Lung (tissue), 12 donors: ENCODE data around the gene PCSK4. TPM values are rescaled to one million over a fixed set of nuclear protein-coding genes. Genes with fewer than 3 reads are reported as not detected.
"Not testable (repeated sequence)": the region's sequence is repeated elsewhere in the genome, so short reads cannot be mapped to it uniquely, and the experiment has no call there.

ENCODE experiments used
- ATAC-seq: fragments of 200-7000 bp; cut with Tn5 transposase; one replicate; pipeline ENCODE4 v1.9.1; 2020; ENCODE audit warnings: moderate number of reproducible peaks; ENCODE audit not compliant: insufficient read depth, low FRiP score
- DNase-seq, 3 donors: peaks; one replicate each; pipeline ENCODE4 v3.0.0-alpha.2; 2013 to 2017
- H3K27ac ChIP-seq, 2 donors: one replicate each; pipeline ENCODE4 v1.5.1; 2013; ENCODE audit warnings: mild to moderate bottlenecking in 2 of 2, moderate library complexity in 2 of 2, control low read depth in 1 of 2, inconsistent platforms in 1 of 2, low read depth in 1 of 2, low read length in 1 of 2
- H3K27me3 ChIP-seq, 3 donors: one replicate each; pipeline ENCODE4 v1.5.1; 2013; ENCODE audit warnings: low read length in 2 of 3; ENCODE audit not compliant: control insufficient read depth in 3 of 3, insufficient read depth in 3 of 3
- H3K36me3 ChIP-seq, 4 donors: one replicate each; pipeline ENCODE4 v1.5.1; 2013; ENCODE audit warnings: low read length in 4 of 4, mild to moderate bottlenecking in 1 of 4, moderate library complexity in 1 of 4; ENCODE audit not compliant: control insufficient read depth in 4 of 4, insufficient read depth in 4 of 4
- H3K4me1 ChIP-seq, 5 donors: one replicate each; pipeline ENCODE4 v1.5.1; 2013; ENCODE audit warnings: low read length in 5 of 5, mild to moderate bottlenecking in 2 of 5, moderate library complexity in 1 of 5; ENCODE audit not compliant: control insufficient read depth in 5 of 5, insufficient read depth in 5 of 5
- H3K4me3 ChIP-seq: one replicate; pipeline ENCODE4 v1.5.1; 2013; ENCODE audit warnings: mild to moderate bottlenecking, control low read depth, moderate library complexity
- H3K9ac ChIP-seq, 2 donors: one replicate each; pipeline ENCODE4 v1.5.1; 2013; ENCODE audit warnings: low read length in 2 of 2, control low read depth in 1 of 2; ENCODE audit not compliant: insufficient read depth in 1 of 2
- H3K9me3 ChIP-seq, 4 donors: one replicate each; pipeline ENCODE4 v1.5.1; 2013; ENCODE audit warnings: low read length in 3 of 4, mild to moderate bottlenecking in 1 of 4, moderate library complexity in 1 of 4; ENCODE audit not compliant: control insufficient read depth in 4 of 4, insufficient read depth in 3 of 4
- WGBS, 2 donors: extraction: QIAGEN DNeasy Blood & Tissue Kit; methylation state at CpG; one replicate each; pipeline ENCODE4 v1.1.7; 2013; 5-methylcytosine and 5-hydroxymethylcytosine counted together
- polyA plus RNA-seq, 2 donors: library from polyadenylated mRNA; stranded (reverse); fragments of 200-250 nt; gene quantifications; one replicate each; pipeline ENCODE4 v1.2.1, GENCODE V29; 2013
- total RNA-seq, 2 donors: library from RNA; depleted of rRNA in 1 of 2; stranded (reverse); fragments of >200 nt in 1 of 2; gene quantifications; one replicate each; pipeline ENCODE4 v1.2.1, GENCODE V29; 2014 to 2021
- TF ChIP-seq, protein P1 (sequence below): IDR thresholded peaks from 2 replicates; pipeline ENCODE4 v1.5.1; 2012; ENCODE audit warnings: mild to moderate bottlenecking; ENCODE audit errors: control extremely low read depth, extremely low read depth
- donor health status: control.
- donor health status: control.
- donor health status: Bipolar disorder and iron deficiency.
- donor health status: healthy.
- donor health status: DM: yes; HTN: yes; CAD: no.

Gene PCSK4
- total and polyA plus RNA-seq, 4 donors, result 2.3 to 7.9 (median 5.4) TPM

DNA sequence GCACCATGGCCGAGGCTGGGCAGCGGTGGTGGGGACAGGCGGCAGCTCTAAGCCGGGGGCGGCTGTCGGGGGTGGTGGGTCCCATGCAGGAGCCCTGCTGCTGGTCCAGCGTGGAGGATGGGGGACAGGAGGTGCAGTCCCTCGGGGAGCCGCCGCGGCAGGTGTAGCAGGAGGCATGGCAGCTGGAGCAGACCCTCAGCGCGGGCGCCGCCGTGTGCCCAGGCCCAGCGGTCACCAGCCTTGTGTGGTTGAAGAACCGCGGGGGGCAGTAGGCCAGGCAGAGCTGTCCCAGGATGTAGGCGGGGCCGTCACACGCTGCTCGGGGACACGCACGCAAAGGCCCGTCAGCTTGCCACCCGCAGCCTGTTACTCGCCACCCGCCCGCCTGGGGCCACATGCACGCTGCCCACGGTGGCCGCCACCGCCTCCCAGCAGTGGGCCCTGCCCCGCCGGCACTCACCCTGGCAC is 8.2 kb downstream of the PCSK4 start:
- DNase-seq, result no peak
- Histone ChIP-seq H3K27me3 (no peaks in the 10 kb centered on the region), H3K27ac (no peak overlapping the region), H3K9me3 (no peaks in the 10 kb centered on the region), H3K36me3 (no peaks in the 10 kb centered on the region), H3K9ac (no peak overlapping the region), H3K4me1 (peaks cover 0 to 12% (median 0%) of the 10 kb centered on the region in 5 donors), H3K4me3 (no peak overlapping the region)
- ATAC-seq, result no peak
- TF ChIP-seq, protein P1, sequence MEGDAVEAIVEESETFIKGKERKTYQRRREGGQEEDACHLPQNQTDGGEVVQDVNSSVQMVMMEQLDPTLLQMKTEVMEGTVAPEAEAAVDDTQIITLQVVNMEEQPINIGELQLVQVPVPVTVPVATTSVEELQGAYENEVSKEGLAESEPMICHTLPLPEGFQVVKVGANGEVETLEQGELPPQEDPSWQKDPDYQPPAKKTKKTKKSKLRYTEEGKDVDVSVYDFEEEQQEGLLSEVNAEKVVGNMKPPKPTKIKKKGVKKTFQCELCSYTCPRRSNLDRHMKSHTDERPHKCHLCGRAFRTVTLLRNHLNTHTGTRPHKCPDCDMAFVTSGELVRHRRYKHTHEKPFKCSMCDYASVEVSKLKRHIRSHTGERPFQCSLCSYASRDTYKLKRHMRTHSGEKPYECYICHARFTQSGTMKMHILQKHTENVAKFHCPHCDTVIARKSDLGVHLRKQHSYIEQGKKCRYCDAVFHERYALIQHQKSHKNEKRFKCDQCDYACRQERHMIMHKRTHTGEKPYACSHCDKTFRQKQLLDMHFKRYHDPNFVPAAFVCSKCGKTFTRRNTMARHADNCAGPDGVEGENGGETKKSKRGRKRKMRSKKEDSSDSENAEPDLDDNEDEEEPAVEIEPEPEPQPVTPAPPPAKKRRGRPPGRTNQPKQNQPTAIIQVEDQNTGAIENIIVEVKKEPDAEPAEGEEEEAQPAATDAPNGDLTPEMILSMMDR, result no peak
- WGBS, 2 donors, result 88 to 92% methylated on average over 26 to 36 of the region's 36 CpGs

DNA sequence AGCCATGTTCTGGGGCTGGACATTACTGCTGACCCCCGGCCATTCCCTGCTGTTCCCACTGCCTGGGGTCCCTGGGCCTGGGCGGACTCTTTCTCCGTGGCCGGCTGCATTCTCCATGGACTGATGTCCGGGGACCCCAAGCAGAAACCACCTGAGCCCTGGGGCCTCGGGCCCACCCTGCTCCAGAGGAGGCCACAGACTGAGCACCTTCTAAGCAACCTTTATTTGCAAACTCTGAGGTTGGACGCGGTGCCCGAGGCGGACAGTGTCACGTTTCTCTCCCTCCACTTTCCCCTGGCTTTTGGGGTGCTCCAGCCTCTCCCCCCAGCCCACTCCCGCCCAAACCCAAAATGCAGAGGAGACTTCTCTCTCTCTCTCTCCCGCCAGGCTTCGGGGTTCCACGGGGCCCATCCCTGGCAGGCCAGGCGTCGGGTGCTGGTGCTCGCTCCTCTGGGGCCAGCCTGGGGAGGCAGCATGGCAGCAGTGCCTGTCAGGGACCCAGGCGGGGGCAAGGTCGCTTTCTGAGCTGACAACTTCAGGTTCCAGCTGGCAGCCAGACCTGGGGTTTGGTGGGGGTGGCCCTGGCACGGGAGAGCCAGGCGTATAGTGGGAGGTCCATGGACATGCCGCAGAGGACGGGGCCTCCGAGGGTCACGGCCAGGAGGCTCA is 8.8 kb downstream of the PCSK4 start:
- no peak overlapping the region for H3K9ac ChIP-seq
- DNase-seq (no peak), ATAC-seq (no peak)
- H3K9me3 ChIP-seq, result no peaks in the 10 kb centered on the region
- peaks cover 0 to 3% (median 1%) of the 10 kb centered on the region in 4 donors for H3K36me3 ChIP-seq
- no peak overlapping the region for H3K27ac ChIP-seq
- peaks cover 0 to 12% (median 0%) of the 10 kb centered on the region in 5 donors for H3K4me1 ChIP-seq
- H3K27me3 ChIP-seq, result no peaks in the 10 kb centered on the region
- 87 to 93% methylated on average over 23 to 26 of the region's 26 CpGs for WGBS, 2 donors
- TF ChIP-seq, protein P1, result no peak
- no peak overlapping the region for H3K4me3 ChIP-seq

DNA sequence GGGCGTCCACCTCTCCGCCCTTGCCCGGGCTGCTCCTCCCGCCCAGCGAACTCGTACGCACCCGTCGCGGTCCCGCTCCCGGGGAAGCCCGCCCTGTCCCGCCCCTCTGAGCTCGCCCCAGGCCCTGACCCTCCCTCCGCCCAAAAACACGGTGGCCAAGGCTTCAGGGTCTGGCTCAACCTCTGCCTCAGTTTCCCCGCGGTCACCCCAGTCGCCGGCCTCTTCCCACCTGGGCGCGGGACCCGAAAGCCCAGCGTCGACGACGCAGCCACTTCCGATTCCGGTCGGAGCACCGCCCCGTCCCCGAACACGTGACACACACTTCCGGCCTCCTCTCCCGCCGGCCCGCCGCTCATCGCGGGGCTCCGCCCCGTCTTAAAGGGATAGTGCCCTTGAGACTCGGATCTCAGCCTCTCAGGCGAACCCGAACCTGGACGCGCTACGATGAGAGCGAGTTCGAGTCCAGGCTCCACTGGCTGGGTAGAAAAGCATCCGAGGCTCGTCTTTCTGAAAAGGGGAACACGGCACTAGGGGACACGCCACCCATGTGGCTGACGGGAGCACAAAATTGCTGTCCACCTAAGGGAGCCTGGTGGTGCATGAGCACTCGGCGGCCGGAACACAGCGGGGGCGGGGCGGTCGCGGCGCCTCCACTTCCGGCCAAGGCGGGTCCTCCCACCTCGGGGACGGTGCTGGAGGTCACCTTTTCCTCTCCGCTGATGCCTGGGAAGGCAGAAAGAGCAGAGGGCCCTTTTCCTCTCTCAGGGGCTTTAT is 11.0 kb downstream of the PCSK4 start, which contains the start of gene C19orf25:
Gene C19orf25 (minus strand): TSS at position 282 of the 774 bp plus-strand sequence. CDS start 312 bp downstream, outside the sequence.
- ATAC-seq (peak; percentile 97), DNase-seq (peak; percentile 92 to 95 (median 93))
- peak within 1 kb of the TSS in 1 of 2 donors; percentile 85 for H3K9ac ChIP-seq
- H3K9me3 ChIP-seq, result peaks cover 0 to 2% (median 0%) of the 10 kb centered on the region in 4 donors
- TF ChIP-seq, protein P1, result no peak
- no peaks in the 10 kb centered on the region for H3K27me3 ChIP-seq
- H3K36me3 ChIP-seq, result peaks cover 0 to 19% (median 5%) of the 10 kb centered on the region in 4 donors
- WGBS, 2 donors, result 0 to 1% methylated on average over 70 to 71 of the region's 71 CpGs
- H3K4me1 ChIP-seq, result peaks cover 0 to 12% (median 0%) of the 10 kb centered on the region in 5 donors
- H3K4me3 ChIP-seq, result peak within 1 kb of the TSS; percentile 82
- H3K27ac ChIP-seq, result peak within 1 kb of the TSS; percentile 49 to 54

DNA sequence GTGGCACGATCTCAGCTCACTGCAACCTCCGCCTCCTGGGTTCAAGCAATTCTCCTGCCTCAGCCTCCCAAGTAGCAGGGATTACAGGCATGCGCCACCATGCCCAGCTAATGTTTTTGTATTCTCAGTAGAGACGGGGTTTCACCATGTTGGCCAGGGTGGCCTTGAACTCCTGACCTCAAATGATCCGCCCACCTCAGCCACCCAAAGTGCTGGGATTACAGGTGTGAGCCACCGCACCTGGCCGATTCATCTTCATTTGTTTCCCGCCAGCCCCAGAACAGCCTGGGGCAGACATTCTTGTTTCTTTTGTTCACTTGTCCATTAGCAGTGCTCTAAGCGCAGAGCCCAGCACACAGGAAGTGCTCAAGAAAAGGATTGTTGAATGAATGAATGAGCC is 13.1 kb downstream of the PCSK4 start:
- H3K27me3 ChIP-seq, result peaks cover 0 to 16% (median 14%) of the 10 kb centered on the region in 3 donors
- not testable (repeated sequence) for DNase-seq, H3K27ac ChIP-seq, ATAC-seq, H3K9ac ChIP-seq, H3K4me3 ChIP-seq, H3K9me3 ChIP-seq
- 95 to 97% methylated on average over 9 of the region's 9 CpGs for WGBS, 2 donors
- peaks cover 0 to 12% (median 0%) of the 10 kb centered on the region in 5 donors for H3K4me1 ChIP-seq
- peaks cover 0 to 19% (median 5%) of the 10 kb centered on the region in 4 donors for H3K36me3 ChIP-seq
